AG04449 (cell line): ENCODE results near the gene RIC8B.

Experiments used
- CTCF ChIA-PET: fragments of 350-600 bp; formaldehyde crosslinking; extraction: SDS; loops from one replicate; lab custom pipeline; 2021; ENCODE audit warnings: antibody characterized with exemption; lab: Yijun Ruan, JAX
- POLR2A ChIA-PET: fragments of 400-600, 350-600 bp; formaldehyde crosslinking; extraction: SDS; loops from one replicate; lab custom pipeline; 2020; ENCODE audit warnings: antibody characterized with exemption, inconsistent platforms; lab: Yijun Ruan, JAX
- DNase-seq: peaks from one replicate; pipeline ENCODE4 v3.0.0-alpha.2; 2010; ENCODE audit warnings: low read depth, low spot score
- H3K4me3 ChIP-seq: 2 replicates; pipeline ENCODE4 v1.5.1; 2011; ENCODE audit warnings: low read depth, mild to moderate bottlenecking, control low read depth, low read length
- TF ChIP-seq, protein P1 (sequence below): IDR thresholded peaks from one replicate; pipeline ENCODE4 v1.5.1; 2011; ENCODE audit warnings: mild to moderate bottlenecking, moderate library complexity, low read length, control low read depth, inconsistent platforms; ENCODE audit not compliant: insufficient read depth; ENCODE audit errors: missing control alignments

Gene RIC8B

DNA sequence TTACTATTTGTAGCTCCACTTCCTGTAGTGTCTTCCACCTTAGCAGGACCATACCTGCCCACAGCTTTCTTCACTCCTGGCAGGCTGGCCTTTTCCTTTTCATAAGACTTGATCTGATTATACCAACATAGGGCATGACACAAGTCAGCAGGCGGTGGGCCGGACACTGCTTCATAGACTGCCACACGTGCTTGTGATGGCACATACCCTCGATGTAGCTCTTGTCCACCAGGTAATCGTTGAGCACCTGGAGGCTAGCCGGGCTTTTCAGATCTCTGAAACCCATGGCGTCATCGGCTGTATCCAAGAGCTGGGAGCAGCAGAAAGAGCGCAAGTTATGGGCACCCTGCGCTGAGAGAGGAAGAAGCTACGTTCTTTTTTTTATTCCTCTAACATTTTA is 127.6 kb downstream of the RIC8B start:
- no peak for DNase-seq
- CTCF ChIA-PET, result interaction anchor here (0.9 to 7.0 kb wide), 3 partner anchors 10 to 20 kb away, joined by 3 to 40 read pairs (median 4); no protein-coding TSS in a partner anchor
- TF ChIP-seq, protein P1, sequence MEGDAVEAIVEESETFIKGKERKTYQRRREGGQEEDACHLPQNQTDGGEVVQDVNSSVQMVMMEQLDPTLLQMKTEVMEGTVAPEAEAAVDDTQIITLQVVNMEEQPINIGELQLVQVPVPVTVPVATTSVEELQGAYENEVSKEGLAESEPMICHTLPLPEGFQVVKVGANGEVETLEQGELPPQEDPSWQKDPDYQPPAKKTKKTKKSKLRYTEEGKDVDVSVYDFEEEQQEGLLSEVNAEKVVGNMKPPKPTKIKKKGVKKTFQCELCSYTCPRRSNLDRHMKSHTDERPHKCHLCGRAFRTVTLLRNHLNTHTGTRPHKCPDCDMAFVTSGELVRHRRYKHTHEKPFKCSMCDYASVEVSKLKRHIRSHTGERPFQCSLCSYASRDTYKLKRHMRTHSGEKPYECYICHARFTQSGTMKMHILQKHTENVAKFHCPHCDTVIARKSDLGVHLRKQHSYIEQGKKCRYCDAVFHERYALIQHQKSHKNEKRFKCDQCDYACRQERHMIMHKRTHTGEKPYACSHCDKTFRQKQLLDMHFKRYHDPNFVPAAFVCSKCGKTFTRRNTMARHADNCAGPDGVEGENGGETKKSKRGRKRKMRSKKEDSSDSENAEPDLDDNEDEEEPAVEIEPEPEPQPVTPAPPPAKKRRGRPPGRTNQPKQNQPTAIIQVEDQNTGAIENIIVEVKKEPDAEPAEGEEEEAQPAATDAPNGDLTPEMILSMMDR, result no peak
- H3K4me3 ChIP-seq, result no peak overlapping the region
- POLR2A ChIA-PET, result no interaction called here

DNA sequence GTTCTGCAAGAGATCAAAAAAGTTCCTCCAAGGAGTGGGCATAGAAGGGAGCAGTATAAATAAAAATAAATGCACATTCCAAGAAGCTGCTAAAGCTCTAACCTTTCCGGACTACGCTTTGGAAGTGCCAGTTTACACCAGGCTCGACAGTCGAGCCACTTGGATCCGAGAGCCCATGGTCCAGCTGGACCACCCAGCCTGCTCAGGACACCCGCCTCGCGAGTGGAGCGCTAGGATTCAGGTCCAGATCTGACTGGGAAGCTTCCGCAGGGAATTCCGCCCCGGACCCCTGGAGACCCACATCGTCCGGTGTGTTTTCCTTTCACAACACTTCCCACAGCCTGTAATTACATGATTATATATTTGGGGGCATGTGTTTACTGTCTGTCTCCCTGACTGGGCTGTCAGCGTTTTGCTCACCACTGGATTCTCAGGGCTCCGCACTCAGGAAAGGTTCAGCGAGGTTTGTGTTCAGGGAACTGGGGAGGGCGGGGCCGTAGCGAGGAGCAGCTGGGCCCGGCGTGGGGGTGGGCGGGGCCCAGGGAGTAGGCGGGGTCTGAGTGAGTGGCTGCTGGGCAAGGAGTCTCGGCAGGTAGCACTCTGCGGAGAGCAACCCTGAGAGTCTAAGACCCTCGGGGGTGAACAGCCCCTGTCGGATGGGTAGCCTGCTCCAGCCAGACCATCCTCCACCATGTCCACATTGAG is 128.9 kb downstream of the RIC8B start:
- no peak for DNase-seq
- POLR2A ChIA-PET, result interaction anchor here (1.3 kb wide), 1 partner anchor 53 kb away, joined by 6 read pairs; the partner anchor contains the start of gene TMEM263

DNA sequence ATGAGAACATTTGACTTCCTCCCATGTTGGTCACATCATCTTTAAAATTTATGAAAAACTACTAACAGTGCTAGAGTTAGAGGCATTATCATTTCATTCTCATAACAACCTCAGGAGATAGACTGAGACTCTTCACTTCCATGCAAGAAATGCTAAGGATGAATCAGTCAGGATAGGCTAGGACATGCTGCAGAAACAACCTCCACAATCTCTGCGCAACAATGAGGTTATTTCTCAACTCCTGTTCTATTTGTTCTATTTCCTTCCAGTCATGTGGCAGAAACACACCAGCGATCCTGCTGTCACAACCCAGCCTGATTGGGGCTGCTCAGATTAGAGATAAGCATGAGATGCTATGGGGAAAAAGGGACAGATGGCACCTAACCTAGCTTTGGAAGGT is 132.2 kb downstream of the RIC8B start:
- CTCF ChIA-PET, result interaction anchor here (0.9 to 6.8 kb wide), 2 partner anchors 12 to 14 kb away, joined by 3 to 41 read pairs; no protein-coding TSS in a partner anchor
- TF ChIP-seq, protein P1, result no peak
- DNase-seq, result no peak
- no peak overlapping the region for H3K4me3 ChIP-seq
- POLR2A ChIA-PET, result no interaction called here

More for the DNA sequence above, 128.9 kb downstream of the RIC8B start:
- TF ChIP-seq, protein P1, result no peak
- H3K4me3 ChIP-seq, result peak overlapping the region; percentile 52
- CTCF ChIA-PET, result interaction anchor here (1.0 to 7.0 kb wide), 5 partner anchors 11 to 546 kb away, joined by 3 to 40 read pairs (median 4); partner anchors contain the start of gene POLR3B

DNA sequence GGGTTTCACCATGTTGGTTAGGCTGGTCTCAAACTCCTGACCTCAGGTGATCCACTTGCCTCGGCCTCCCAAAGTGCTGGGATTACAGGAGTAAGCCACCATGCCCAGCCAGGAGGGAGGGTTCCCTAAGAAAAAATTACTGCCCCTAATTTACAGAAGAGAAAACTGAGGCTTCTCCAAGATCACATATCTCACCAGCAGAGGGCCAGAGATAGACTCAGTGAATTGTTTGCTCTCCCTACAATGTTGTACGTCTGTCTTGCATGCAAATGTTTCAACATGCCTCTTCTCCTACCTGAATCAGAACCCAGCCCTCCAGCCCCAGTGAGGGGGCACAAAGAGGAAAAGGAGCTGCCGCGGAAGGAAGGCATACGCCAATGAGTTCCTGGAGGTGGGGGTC is 132.9 kb downstream of the RIC8B start:
- POLR2A ChIA-PET, result no interaction called here
- TF ChIP-seq, protein P1, result no peak
- no peak for DNase-seq
- H3K4me3 ChIP-seq, result no peak overlapping the region
- CTCF ChIA-PET, result interaction anchor here (0.9 to 6.8 kb wide), 2 partner anchors 13 kb away, joined by 3 to 41 read pairs; no protein-coding TSS in a partner anchor

DNA sequence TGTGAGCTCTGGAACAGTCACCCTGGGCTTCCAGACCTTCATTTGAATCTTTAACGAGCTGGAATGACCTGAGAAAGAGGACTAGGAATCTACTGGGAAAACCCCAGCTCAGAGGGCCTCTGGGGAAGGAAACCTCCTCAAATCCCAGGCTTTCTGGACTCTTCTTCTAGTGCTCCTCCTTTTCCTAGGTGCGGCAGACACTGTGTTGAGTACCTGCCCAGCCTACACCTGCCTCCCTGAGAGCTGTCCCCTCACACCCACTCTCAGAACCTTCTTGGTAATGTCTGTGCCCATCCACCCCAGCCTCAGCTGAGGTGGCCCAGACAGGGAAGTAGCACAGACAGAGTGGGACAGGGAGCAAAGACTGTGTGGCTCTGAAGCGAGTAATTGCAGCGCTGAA is 133.4 kb downstream of the RIC8B start:
- ChIA-PET CTCF (interaction anchor here (6.8 kb wide), 1 partner anchor 13 kb away, joined by 41 read pairs; no protein-coding TSS in a partner anchor), POLR2A (no interaction called here)
- TF ChIP-seq, protein P1, result no peak
- DNase-seq, result no peak
- no peak overlapping the region for H3K4me3 ChIP-seq

DNA sequence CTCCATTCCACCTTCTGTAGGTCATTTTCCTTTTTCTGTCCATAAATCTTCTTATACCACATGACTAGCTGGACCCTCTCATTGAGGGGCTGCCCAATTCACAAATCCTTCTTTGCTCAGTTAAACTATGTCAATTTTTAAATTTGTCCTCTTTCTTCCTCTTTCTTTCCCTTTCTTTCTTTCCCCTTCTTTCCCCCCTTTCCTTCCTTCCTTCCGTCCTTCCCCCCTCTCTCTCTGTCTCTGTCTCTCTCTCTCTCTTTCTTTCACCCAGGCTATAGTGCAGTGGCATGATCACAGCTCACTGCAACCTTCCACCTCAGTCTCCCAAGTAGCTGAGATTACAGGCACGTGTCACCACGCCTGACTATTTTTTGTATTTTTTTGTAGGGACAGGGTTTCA is 134.1 kb downstream of the RIC8B start:
- CTCF ChIA-PET, result interaction anchor here (6.8 kb wide), 1 partner anchor 12 kb away, joined by 41 read pairs; no protein-coding TSS in a partner anchor
- TF ChIP-seq, protein P1, result no peak
- DNase-seq, result no peak
- POLR2A ChIA-PET, result no interaction called here
- no peak overlapping the region for H3K4me3 ChIP-seq
